Stomach smooth muscle (tissue), 2 donors: ENCODE results near the gene TRIP12.
"Not testable (repeated sequence)": the region's sequence is repeated elsewhere in the genome, so short reads cannot be mapped to it uniquely, and the experiment has no call there.

Experiments used
- H3K27ac ChIP-seq: one replicate; pipeline ENCODE4 v1.7.0; 2013; ENCODE audit warnings: mild to moderate bottlenecking, low read length, inconsistent platforms
- H3K27me3 ChIP-seq, 2 donors: one replicate each; pipeline ENCODE4 v1.7.0; 2013; ENCODE audit warnings: low read length in 2 of 2; ENCODE audit not compliant: insufficient read depth in 2 of 2, control insufficient read depth in 1 of 2
- H3K36me3 ChIP-seq, 2 donors: one replicate each; pipeline ENCODE4 v1.7.0; 2013; ENCODE audit warnings: low read length in 2 of 2; ENCODE audit not compliant: control insufficient read depth in 2 of 2, insufficient read depth in 2 of 2
- H3K4me1 ChIP-seq: one replicate; pipeline ENCODE4 v1.7.0; 2013; ENCODE audit warnings: low read length; ENCODE audit not compliant: control insufficient read depth, insufficient read depth
- H3K4me3 ChIP-seq, 2 donors: one replicate each; pipeline ENCODE4 v1.7.0; 2013; ENCODE audit warnings: low read length in 2 of 2
- H3K9ac ChIP-seq, 2 donors: one replicate each; pipeline ENCODE4 v1.7.0; 2013; ENCODE audit warnings: low read length in 2 of 2, mild to moderate bottlenecking in 1 of 2
- H3K9me3 ChIP-seq, 2 donors: one replicate each; pipeline ENCODE4 v1.7.0; 2013; ENCODE audit warnings: low read length in 2 of 2; ENCODE audit not compliant: control insufficient read depth in 2 of 2
- donor health status: healthy.
- donor health status: Pancreatic carcinoma.

The TRIP12 gene

DNA sequence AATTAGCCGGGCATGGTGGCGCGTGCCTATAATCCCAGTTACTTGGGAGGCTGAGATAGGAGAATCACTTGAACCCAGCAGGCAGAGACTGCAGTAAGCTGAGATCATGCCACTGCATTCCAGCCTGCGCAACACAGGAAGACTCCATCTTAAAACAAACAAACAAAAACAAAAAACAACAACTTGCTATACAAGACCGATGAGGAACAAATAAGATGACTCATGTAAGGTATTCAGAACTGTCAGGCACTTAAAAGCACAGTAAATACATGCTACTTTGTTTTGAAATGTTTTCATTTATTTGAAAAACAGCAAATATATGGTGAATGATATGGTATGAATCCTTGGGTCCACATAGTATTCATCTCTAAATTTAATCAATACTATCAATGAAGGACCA, 66.7 kb downstream of the TRIP12 start:
- H3K9ac ChIP-seq, result no peak overlapping the region

GRCh38 chr2:229852565-229852964, 69.2 kb downstream of the TRIP12 start:
- no peaks in the 10 kb centered on the region for H3K9me3 ChIP-seq
- H3K4me3 ChIP-seq, result no peak overlapping the region
- H3K27me3 ChIP-seq, result no peaks in the 10 kb centered on the region
- no peak overlapping the region for H3K9ac ChIP-seq
- H3K27ac ChIP-seq, result no peak overlapping the region
- H3K36me3 ChIP-seq, result peaks cover 1 to 9% of the 10 kb centered on the region in 2 donors
- H3K4me1 ChIP-seq, result no peaks in the 10 kb centered on the region

More for the DNA sequence above, 66.7 kb downstream of the TRIP12 start:
- Histone ChIP-seq H3K27me3 (no peaks in the 10 kb centered on the region), H3K36me3 (peaks cover 15 to 21% of the 10 kb centered on the region in 2 donors), H3K9me3 (no peaks in the 10 kb centered on the region), H3K27ac (no peak overlapping the region), H3K4me3 (no peak overlapping the region), H3K4me1 (no peaks in the 10 kb centered on the region)

DNA sequence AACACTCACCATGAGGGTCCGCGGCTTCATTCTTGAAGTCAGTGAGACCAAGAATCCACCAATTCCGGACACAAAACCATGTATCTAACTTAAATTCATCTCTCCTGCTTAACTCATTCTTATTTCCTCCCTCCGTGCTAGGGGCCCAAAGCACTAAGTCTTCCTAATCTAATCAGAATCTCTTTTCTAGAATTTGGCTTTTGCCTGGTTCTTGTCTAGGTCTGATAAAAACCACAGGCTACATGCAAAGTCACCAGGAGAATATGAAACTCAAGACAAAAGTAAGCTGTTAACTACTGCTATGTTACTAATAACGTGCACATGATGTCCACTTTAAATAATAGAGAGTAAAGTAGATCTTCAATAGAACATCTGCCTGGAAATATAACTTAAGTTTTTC, 69.9 kb downstream of the TRIP12 start:
- peaks cover 0 to 5% of the 10 kb centered on the region in 2 donors for H3K36me3 ChIP-seq
- H3K27me3 ChIP-seq, result no peaks in the 10 kb centered on the region
- no peak overlapping the region for H3K4me3 ChIP-seq
- H3K9ac ChIP-seq, result no peak overlapping the region
- H3K27ac ChIP-seq, result no peak overlapping the region
- H3K9me3 ChIP-seq, result no peaks in the 10 kb centered on the region
- H3K4me1 ChIP-seq, result no peaks in the 10 kb centered on the region

GRCh38 chr2:229850355-229851275, 71.2 kb downstream of the TRIP12 start:
- H3K9ac ChIP-seq, H3K27me3 ChIP-seq, H3K36me3 ChIP-seq, H3K9me3 ChIP-seq, H3K4me1 ChIP-seq, H3K27ac ChIP-seq, H3K4me3 ChIP-seq: not testable (repeated sequence)

GRCh38 chr2:229849073-229849472, 72.7 kb downstream of the TRIP12 start:
- H3K9ac ChIP-seq, result no peak overlapping the region
- no peaks in the 10 kb centered on the region for H3K4me1 ChIP-seq
- no peak overlapping the region for H3K27ac ChIP-seq
- no peaks in the 10 kb centered on the region for H3K27me3 ChIP-seq
- H3K4me3 ChIP-seq, result no peak overlapping the region
- no peaks in the 10 kb centered on the region for H3K36me3 ChIP-seq
- no peaks in the 10 kb centered on the region for H3K9me3 ChIP-seq

DNA sequence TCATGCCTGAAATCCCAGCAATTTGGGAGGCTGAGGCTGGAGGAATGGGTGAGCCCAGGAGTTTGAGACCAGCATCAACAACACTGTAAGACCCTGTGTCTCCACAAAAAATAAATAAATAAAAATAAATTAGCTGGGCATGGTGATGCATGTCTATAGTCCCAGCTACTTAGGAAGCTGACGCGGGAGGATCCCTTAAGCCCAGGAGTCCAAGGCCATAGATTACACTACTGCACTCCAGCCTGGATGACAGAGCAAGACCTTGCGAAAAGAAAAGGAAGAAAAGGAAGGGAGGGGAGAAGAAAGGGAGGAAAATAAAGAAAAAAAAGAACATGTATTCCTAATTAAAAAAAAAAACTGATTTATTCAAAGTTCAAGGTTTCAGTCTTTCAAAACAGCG, 78.2 kb downstream of the TRIP12 start:
- Histone ChIP-seq H3K9ac (no peak overlapping the region), H3K9me3 (no peaks in the 10 kb centered on the region), H3K4me3 (no peak overlapping the region), H3K4me1 (no peaks in the 10 kb centered on the region), H3K27ac (no peak overlapping the region), H3K27me3 (no peaks in the 10 kb centered on the region), H3K36me3 (peaks cover 4 to 7% of the 10 kb centered on the region in 2 donors)

DNA sequence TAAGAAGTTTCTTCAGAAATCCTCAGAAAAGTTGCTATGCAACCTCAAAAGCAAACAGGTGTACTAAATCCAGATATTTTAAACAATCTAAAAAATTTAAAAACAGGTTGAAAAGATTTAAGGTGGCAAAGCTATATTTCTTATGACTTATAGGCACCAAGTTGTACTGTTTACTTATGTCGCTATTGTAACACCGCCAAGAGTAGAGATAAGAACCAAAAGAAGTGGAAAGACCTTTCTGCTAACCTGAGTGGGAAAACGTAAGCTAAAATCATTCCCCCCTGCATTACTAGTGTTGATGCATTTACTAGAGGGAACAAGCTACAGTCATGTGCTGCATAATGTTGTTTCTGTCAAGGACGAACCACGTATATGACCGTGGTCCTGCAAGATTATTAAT, 83.1 kb downstream of the TRIP12 start:
- Histone ChIP-seq H3K4me3 (no peak overlapping the region), H3K9me3 (no peaks in the 10 kb centered on the region), H3K36me3 (peaks cover 7% of the 10 kb centered on the region in 2 donors), H3K9ac (no peak overlapping the region), H3K27ac (no peak overlapping the region), H3K4me1 (no peaks in the 10 kb centered on the region), H3K27me3 (no peaks in the 10 kb centered on the region)

DNA sequence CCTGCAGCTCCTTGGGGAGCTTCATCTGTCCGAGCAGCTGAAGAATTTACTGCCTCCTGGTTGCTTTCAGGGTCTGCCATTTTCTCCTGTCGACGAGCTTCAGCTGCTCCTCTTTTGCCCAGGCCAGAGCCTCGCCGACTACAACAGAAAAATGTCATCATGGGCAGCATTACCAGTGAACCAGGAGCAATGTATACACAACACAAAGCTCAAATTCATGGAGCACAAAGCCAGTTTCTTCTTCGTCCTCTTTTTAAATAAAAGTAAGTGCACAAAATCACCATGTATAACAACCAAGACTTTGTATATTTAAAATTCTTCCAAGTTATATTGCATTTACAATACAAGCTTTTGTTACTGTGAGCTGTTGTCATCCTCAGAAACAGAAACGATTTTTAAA, 85.0 kb downstream of the TRIP12 start:
- no peak overlapping the region for H3K9ac ChIP-seq
- H3K27me3 ChIP-seq, result no peaks in the 10 kb centered on the region
- no peaks in the 10 kb centered on the region for H3K9me3 ChIP-seq
- peaks cover 7% of the 10 kb centered on the region in 2 donors for H3K36me3 ChIP-seq
- H3K27ac ChIP-seq, result no peak overlapping the region
- H3K4me1 ChIP-seq, result no peaks in the 10 kb centered on the region
- no peak overlapping the region for H3K4me3 ChIP-seq

- Histone ChIP-seq H3K9ac (no peak overlapping the region), H3K4me3 (no peak overlapping the region), H3K27ac (no peak overlapping the region), H3K27me3 (no peaks in the 10 kb centered on the region), H3K36me3 (peaks cover 7% of the 10 kb centered on the region in 2 donors), H3K4me1 (no peaks in the 10 kb centered on the region), H3K9me3 (no peaks in the 10 kb centered on the region)
These were observed 86.1 kb downstream of the TRIP12 start for GRCh38 chr2:229835596-229836283.

DNA sequence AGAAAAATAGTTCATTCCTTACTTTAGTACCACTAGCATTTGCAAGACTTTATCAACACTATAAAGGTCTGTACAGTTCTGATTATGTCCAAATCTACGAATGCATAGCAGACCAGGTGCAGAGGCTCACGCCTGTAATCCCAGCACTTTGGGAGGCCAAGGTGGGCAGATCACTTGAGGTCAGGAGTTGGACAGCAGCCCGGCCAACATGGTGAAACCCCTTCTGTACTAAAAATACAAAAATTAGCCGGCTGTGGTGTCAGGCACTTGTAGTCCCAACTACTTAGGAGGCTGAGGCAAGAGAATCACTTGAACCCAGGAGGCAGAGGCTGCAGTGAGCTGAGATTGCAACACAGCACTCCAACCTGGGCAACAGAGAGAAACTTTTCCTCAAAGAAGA, 87.4 kb downstream of the TRIP12 start:
- not testable (repeated sequence) for H3K9me3 ChIP-seq, H3K4me1 ChIP-seq, H3K27me3 ChIP-seq, H3K4me3 ChIP-seq, H3K27ac ChIP-seq, H3K9ac ChIP-seq
- peaks cover 3 to 12% of the 10 kb centered on the region in 2 donors for H3K36me3 ChIP-seq

DNA sequence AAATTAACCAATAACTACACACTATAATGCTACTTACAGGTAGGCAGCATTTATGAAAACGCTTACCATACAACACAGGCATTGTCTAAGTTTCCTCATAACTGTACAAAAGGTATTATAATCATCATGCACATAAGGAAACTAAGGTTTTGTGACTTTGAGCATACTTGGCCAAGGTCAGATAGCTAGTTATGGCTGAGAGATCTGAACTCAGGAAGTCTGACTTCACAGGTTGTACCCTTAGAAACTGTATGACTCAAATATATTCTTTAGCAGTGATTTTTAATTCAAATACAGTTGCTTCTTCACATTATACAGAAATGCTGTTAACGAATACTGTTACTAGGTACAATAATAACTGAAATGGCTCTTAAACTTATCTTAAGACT, 89.3 kb downstream of the TRIP12 start:
- H3K27ac ChIP-seq, result no peak overlapping the region
- no peaks in the 10 kb centered on the region for H3K27me3 ChIP-seq
- H3K9ac ChIP-seq, result no peak overlapping the region
- no peak overlapping the region for H3K4me3 ChIP-seq
- H3K9me3 ChIP-seq, result no peaks in the 10 kb centered on the region
- H3K4me1 ChIP-seq, result no peaks in the 10 kb centered on the region
- H3K36me3 ChIP-seq, result peaks cover 4 to 12% of the 10 kb centered on the region in 2 donors
